ENCODE measurements around the gene CHCHD10. TPM values are rescaled to one million over a fixed set of nuclear protein-coding genes. Genes with fewer than 3 reads are reported as not detected.
"Not testable (repeated sequence)": the region's sequence is repeated elsewhere in the genome, so short reads cannot be mapped to it uniquely, and the experiment has no call there.

CHCHD10 gene
- total RNA-seq, 1 experiment from 2014 or later = 60.9 TPM

- Histone ChIP-seq H3K36me3 (replicated peaks; ENCODE audit: control insufficient read depth, insufficient read depth, low read length) (no peaks in the 10 kb centered on the region), H3K27me3 (ENCODE audit: control insufficient read depth, insufficient read depth, low read length) (no peaks in the 10 kb centered on the region), H3K4me3 (ENCODE audit: insufficient read depth, low read depth, low read length) (no peak overlapping the region)
- DNase-seq = no peak
Measured at GRCh38 chr22:23752750-23753149, 15.0 kb downstream of the CHCHD10 start.

- peak; percentile 57 for DNase-seq
- peak overlapping the region; percentile 95; the same call in 1 of the 2 replicates for H3K4me3 ChIP-seq (ENCODE audit: insufficient read depth, low read depth, low read length)
- H3K27me3 ChIP-seq (ENCODE audit: control insufficient read depth, insufficient read depth, low read length) = no peaks in the 10 kb centered on the region
Measured at GRCh38 chr22:23752090-23752691, 15.6 kb downstream of the CHCHD10 start.

GRCh38 chr22:23751441-23751996 lies 16.3 kb downstream of the CHCHD10 start:
- peak overlapping the region; percentile 95 for H3K4me3 ChIP-seq (ENCODE audit: insufficient read depth, low read depth, low read length)
- peak; percentile 84 for DNase-seq
- no peaks in the 10 kb centered on the region for H3K36me3 ChIP-seq (replicated peaks; ENCODE audit: control insufficient read depth, insufficient read depth, low read length)
- H3K27me3 ChIP-seq (ENCODE audit: control insufficient read depth, insufficient read depth, low read length) = no peaks in the 10 kb centered on the region

More at GRCh38 chr22:23752090-23752691, 15.6 kb downstream of the CHCHD10 start:
- no peaks in the 10 kb centered on the region for H3K36me3 ChIP-seq (replicated peaks; ENCODE audit: control insufficient read depth, insufficient read depth, low read length)

- DNase-seq = peak; percentile 99
- H3K27me3 ChIP-seq (ENCODE audit: control insufficient read depth, insufficient read depth, low read length) = no peaks in the 10 kb centered on the region
- H3K4me3 ChIP-seq (ENCODE audit: insufficient read depth, low read depth, low read length) = peak within 1 kb of the TSS; percentile 95
- no peaks in the 10 kb centered on the region for H3K36me3 ChIP-seq (replicated peaks; ENCODE audit: control insufficient read depth, insufficient read depth, low read length)
Measured at GRCh38 chr22:23750714-23751440, 16.9 kb downstream of the CHCHD10 start, which contains the start of gene ZNF70. TSS of gene ZNF70 (minus strand) at chr22:23751112. CDS start at chr22:23745140, 5,972 bp downstream.

- DNase-seq = no peak
- Histone ChIP-seq H3K4me3 (ENCODE audit: insufficient read depth, low read depth, low read length) (peak overlapping the region; percentile 67), H3K27me3 (ENCODE audit: control insufficient read depth, insufficient read depth, low read length) (no peaks in the 10 kb centered on the region), H3K36me3 (replicated peaks; ENCODE audit: control insufficient read depth, insufficient read depth, low read length) (no peaks in the 10 kb centered on the region)
Measured at GRCh38 chr22:23750367-23750713, 17.4 kb downstream of the CHCHD10 start.

- H3K4me3 ChIP-seq (ENCODE audit: insufficient read depth, low read depth, low read length) = no peak overlapping the region
- DNase-seq = peak; percentile 42
- peaks cover under 1% of the 10 kb centered on the region for H3K36me3 ChIP-seq (replicated peaks; ENCODE audit: control insufficient read depth, insufficient read depth, low read length)
- H3K27me3 ChIP-seq (ENCODE audit: control insufficient read depth, insufficient read depth, low read length) = no peaks in the 10 kb centered on the region
Measured at GRCh38 chr22:23749841-23750301, 17.9 kb downstream of the CHCHD10 start.

- no peak overlapping the region for H3K4me3 ChIP-seq (ENCODE audit: insufficient read depth, low read depth, low read length)
- H3K27me3 ChIP-seq (ENCODE audit: control insufficient read depth, insufficient read depth, low read length) = no peaks in the 10 kb centered on the region
- peaks cover 12% of the 10 kb centered on the region for H3K36me3 ChIP-seq (replicated peaks; ENCODE audit: control insufficient read depth, insufficient read depth, low read length)
- peak; percentile 26 for DNase-seq
Measured at GRCh38 chr22:23745791-23746190, 22.0 kb downstream of the CHCHD10 start.

- Histone ChIP-seq H3K36me3 (replicated peaks; ENCODE audit: control insufficient read depth, insufficient read depth, low read length) (peaks cover 12% of the 10 kb centered on the region), H3K4me3 (ENCODE audit: insufficient read depth, low read depth, low read length) (no peak overlapping the region), H3K27me3 (ENCODE audit: control insufficient read depth, insufficient read depth, low read length) (no peaks in the 10 kb centered on the region)
- DNase-seq = peak; percentile 7
Measured at GRCh38 chr22:23744485-23744884, 23.3 kb downstream of the CHCHD10 start.

- Histone ChIP-seq H3K27me3 (ENCODE audit: control insufficient read depth, insufficient read depth, low read length) (no peaks in the 10 kb centered on the region), H3K36me3 (replicated peaks; ENCODE audit: control insufficient read depth, insufficient read depth, low read length) (peaks cover 12% of the 10 kb centered on the region), H3K4me3 (ENCODE audit: insufficient read depth, low read depth, low read length) (no peak overlapping the region)
- DNase-seq = no peak
Measured at GRCh38 chr22:23744001-23744400, 23.8 kb downstream of the CHCHD10 start.

GRCh38 chr22:23743303-23743705 lies 24.5 kb downstream of the CHCHD10 start:
- no peaks in the 10 kb centered on the region for H3K27me3 ChIP-seq (ENCODE audit: control insufficient read depth, insufficient read depth, low read length)
- DNase-seq = no peak
- no peak overlapping the region for H3K4me3 ChIP-seq (ENCODE audit: insufficient read depth, low read depth, low read length)
- H3K36me3 ChIP-seq (replicated peaks; ENCODE audit: control insufficient read depth, insufficient read depth, low read length) = peaks cover 12% of the 10 kb centered on the region

- peak; percentile 10 for DNase-seq
- Histone ChIP-seq H3K27me3 (ENCODE audit: control insufficient read depth, insufficient read depth, low read length) (no peaks in the 10 kb centered on the region), H3K36me3 (replicated peaks; ENCODE audit: control insufficient read depth, insufficient read depth, low read length) (peaks cover 12% of the 10 kb centered on the region), H3K4me3 (ENCODE audit: insufficient read depth, low read depth, low read length) (no peak overlapping the region)
Measured at GRCh38 chr22:23742505-23743264, 25.1 kb downstream of the CHCHD10 start.

- Histone ChIP-seq H3K27me3 (ENCODE audit: control insufficient read depth, insufficient read depth, low read length) (no peaks in the 10 kb centered on the region), H3K36me3 (replicated peaks; ENCODE audit: control insufficient read depth, insufficient read depth, low read length) (no peaks in the 10 kb centered on the region), H3K4me3 (ENCODE audit: insufficient read depth, low read depth, low read length) (no peak overlapping the region)
- DNase-seq = peak; percentile 5
Measured at GRCh38 chr22:23737696-23738095, 30.1 kb downstream of the CHCHD10 start.

- not testable (repeated sequence) for DNase-seq
Measured at GRCh38 chr22:23728108-23728507, 39.7 kb downstream of the CHCHD10 start.

GRCh38 chr22:23722724-23723123 lies 45.0 kb downstream of the CHCHD10 start:
- Histone ChIP-seq H3K4me3 (ENCODE audit: insufficient read depth, low read depth, low read length) (no peak overlapping the region), H3K27me3 (ENCODE audit: control insufficient read depth, insufficient read depth, low read length) (no peaks in the 10 kb centered on the region), H3K36me3 (replicated peaks; ENCODE audit: control insufficient read depth, insufficient read depth, low read length) (no peaks in the 10 kb centered on the region)
- no peak for DNase-seq

More at GRCh38 chr22:23728108-23728507, 39.7 kb downstream of the CHCHD10 start:
- H3K27me3 ChIP-seq (ENCODE audit: control insufficient read depth, insufficient read depth, low read length); H3K36me3 ChIP-seq (replicated peaks; ENCODE audit: control insufficient read depth, insufficient read depth, low read length); H3K4me3 ChIP-seq (ENCODE audit: insufficient read depth, low read depth, low read length): not testable (repeated sequence)

All from H7 (cell line).